Caco-2 (cell line): ENCODE data around the gene ISM1. TPM values are rescaled to one million over a fixed set of nuclear protein-coding genes. Genes with fewer than 3 reads are reported as not detected.

Source experiments
- BruUV-seq: library from RNA; stranded (reverse); fragments of 400-500 nt; replicated peaks from 2 replicates; lab custom pipeline; 2021; lab: Mats Ljungman, UMichigan
- CTCF ChIA-PET: fragments of 300-600 bp; sonication (Branson Sonifier 250); formaldehyde crosslinking; loops from one replicate; lab custom pipeline; 2022; ENCODE audit warnings: antibody characterized with exemption; lab: Charles Lee
- POLR2A ChIA-PET: fragments of 300-600 bp; sonication (Branson Sonifier 250); formaldehyde crosslinking; loops from one replicate; lab custom pipeline; 2022; ENCODE audit warnings: antibody characterized with exemption; lab: Charles Lee
- DNase-seq, 2 experiments: peaks; one replicate each; pipeline versions ENCODE4 v3.0.0 to v3.0.0-alpha.2; 2020 to 2022
- H3K27me3 ChIP-seq: replicated peaks from 2 replicates; pipeline ENCODE4 v1.6.0; 2011; ENCODE audit warnings: low read length; ENCODE audit not compliant: control insufficient read depth, insufficient read depth
- H3K36me3 ChIP-seq: 2 replicates; pipeline ENCODE4 v1.5.1; 2011; ENCODE audit warnings: low read length; ENCODE audit not compliant: control insufficient read depth, insufficient read depth
- H3K4me1 ChIP-seq: fragments of 250-450 bp; sonication (Bioruptor Pico); 2 replicates; pipeline ENCODE4 v1.5.1; 2020; ENCODE audit warnings: mild to moderate bottlenecking
- H3K4me3 ChIP-seq: 2 replicates; pipeline ENCODE4 v1.5.1; 2011; ENCODE audit warnings: low read depth, mild to moderate bottlenecking, control low read depth, low read length
- H3K9me3 ChIP-seq: fragments of 250-450 bp; sonication (Bioruptor Pico); 2 replicates; pipeline ENCODE4 v1.5.1; 2020; ENCODE audit warnings: mild to moderate bottlenecking, moderate library complexity
- H3K27ac Mint-ChIP-seq: one replicate; pipeline ENCODE4 v1.8.0; 2022; ENCODE audit warnings: mixed read lengths; ENCODE audit not compliant: unreplicated experiment
- H3K27me3 Mint-ChIP-seq: one replicate; pipeline ENCODE4 v1.8.0; 2022; ENCODE audit warnings: mixed read lengths; ENCODE audit not compliant: insufficient read depth, unreplicated experiment
- H3K36me3 Mint-ChIP-seq: one replicate; pipeline ENCODE4 v1.8.0; 2022; ENCODE audit warnings: mild to moderate bottlenecking, mixed read lengths; ENCODE audit not compliant: insufficient read depth, unreplicated experiment
- H3K4me1 Mint-ChIP-seq: one replicate; pipeline ENCODE4 v1.8.0; 2022; ENCODE audit warnings: low read depth, mixed read lengths; ENCODE audit not compliant: unreplicated experiment
- H3K4me3 Mint-ChIP-seq: one replicate; pipeline ENCODE4 v1.8.0; 2022; ENCODE audit warnings: mild to moderate bottlenecking, moderate library complexity, mixed read lengths; ENCODE audit not compliant: unreplicated experiment
- H3K9me3 Mint-ChIP-seq: one replicate; pipeline ENCODE4 v1.8.0; 2022; ENCODE audit warnings: mixed read lengths; ENCODE audit not compliant: unreplicated experiment
- intact Hi-C: fragments of 100-400 bp; cut with micrococcal nuclease; formaldehyde crosslinking; loops from one replicate; pipeline ENCODE4 v1.10.0; 2022; ENCODE audit not compliant: unreplicated experiment
- total RNA-seq: library from RNA; stranded (reverse); gene quantifications from 2 replicates; pipeline ENCODE4 v1.2.3, GENCODE V29; 2022
- TF ChIP-seq, protein P1 (sequence below), 2 experiments: fragments of 200-600 bp in 1 of 2; IDR thresholded peaks; 1 replicate in 1 of 2; 2 replicates in 1 of 2; pipeline versions ENCODE4 v1.5.1 to v1.8.0; 2011 to 2022; ENCODE audit warnings: antibody characterized with exemption in 1 of 2, control low read depth in 1 of 2, inconsistent platforms in 1 of 2, low read depth in 1 of 2, low read length in 1 of 2, mild to moderate bottlenecking in 1 of 2, moderate library complexity in 1 of 2; ENCODE audit not compliant: insufficient read depth in 1 of 2, severe bottlenecking in 1 of 2, unreplicated experiment in 1 of 2

The ISM1 gene
- total RNA-seq, 1 experiment from 2014 or later: 1.8 TPM

GRCh38 chr20:13344671-13345070, 123.6 kb downstream of the ISM1 start:
- TF ChIP-seq, protein P1, sequence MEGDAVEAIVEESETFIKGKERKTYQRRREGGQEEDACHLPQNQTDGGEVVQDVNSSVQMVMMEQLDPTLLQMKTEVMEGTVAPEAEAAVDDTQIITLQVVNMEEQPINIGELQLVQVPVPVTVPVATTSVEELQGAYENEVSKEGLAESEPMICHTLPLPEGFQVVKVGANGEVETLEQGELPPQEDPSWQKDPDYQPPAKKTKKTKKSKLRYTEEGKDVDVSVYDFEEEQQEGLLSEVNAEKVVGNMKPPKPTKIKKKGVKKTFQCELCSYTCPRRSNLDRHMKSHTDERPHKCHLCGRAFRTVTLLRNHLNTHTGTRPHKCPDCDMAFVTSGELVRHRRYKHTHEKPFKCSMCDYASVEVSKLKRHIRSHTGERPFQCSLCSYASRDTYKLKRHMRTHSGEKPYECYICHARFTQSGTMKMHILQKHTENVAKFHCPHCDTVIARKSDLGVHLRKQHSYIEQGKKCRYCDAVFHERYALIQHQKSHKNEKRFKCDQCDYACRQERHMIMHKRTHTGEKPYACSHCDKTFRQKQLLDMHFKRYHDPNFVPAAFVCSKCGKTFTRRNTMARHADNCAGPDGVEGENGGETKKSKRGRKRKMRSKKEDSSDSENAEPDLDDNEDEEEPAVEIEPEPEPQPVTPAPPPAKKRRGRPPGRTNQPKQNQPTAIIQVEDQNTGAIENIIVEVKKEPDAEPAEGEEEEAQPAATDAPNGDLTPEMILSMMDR (IDR thresholded peaks at IDR 0.05; ENCODE audit: insufficient read depth in 1 of 2, low read depth in 1 of 2, low read length in 1 of 2, severe bottlenecking in 1 of 2, unreplicated experiment in 1 of 2): no peak
- Mint-ChIP-seq H3K36me3 (peaks cover 8% of the 10 kb centered on the region), H3K4me1 (peaks cover 22% of the 10 kb centered on the region), H3K9me3 (no peaks in the 10 kb centered on the region), H3K4me3 (no peak overlapping the region), H3K27ac (peak overlapping the region; percentile 2), H3K27me3 (no peaks in the 10 kb centered on the region)
- BruUV-seq: no TSS peak
- ChIA-PET POLR2A (no interaction called here), CTCF (no interaction called here)
- no peaks in the 10 kb centered on the region for H3K9me3 ChIP-seq
- peaks cover 34% of the 10 kb centered on the region for H3K4me1 ChIP-seq
- H3K27me3 ChIP-seq: no peaks in the 10 kb centered on the region
- no peak for DNase-seq
- intact Hi-C loops: no loop called here
- H3K36me3 ChIP-seq: no peaks in the 10 kb centered on the region
- H3K4me3 ChIP-seq: no peak overlapping the region

DNA sequence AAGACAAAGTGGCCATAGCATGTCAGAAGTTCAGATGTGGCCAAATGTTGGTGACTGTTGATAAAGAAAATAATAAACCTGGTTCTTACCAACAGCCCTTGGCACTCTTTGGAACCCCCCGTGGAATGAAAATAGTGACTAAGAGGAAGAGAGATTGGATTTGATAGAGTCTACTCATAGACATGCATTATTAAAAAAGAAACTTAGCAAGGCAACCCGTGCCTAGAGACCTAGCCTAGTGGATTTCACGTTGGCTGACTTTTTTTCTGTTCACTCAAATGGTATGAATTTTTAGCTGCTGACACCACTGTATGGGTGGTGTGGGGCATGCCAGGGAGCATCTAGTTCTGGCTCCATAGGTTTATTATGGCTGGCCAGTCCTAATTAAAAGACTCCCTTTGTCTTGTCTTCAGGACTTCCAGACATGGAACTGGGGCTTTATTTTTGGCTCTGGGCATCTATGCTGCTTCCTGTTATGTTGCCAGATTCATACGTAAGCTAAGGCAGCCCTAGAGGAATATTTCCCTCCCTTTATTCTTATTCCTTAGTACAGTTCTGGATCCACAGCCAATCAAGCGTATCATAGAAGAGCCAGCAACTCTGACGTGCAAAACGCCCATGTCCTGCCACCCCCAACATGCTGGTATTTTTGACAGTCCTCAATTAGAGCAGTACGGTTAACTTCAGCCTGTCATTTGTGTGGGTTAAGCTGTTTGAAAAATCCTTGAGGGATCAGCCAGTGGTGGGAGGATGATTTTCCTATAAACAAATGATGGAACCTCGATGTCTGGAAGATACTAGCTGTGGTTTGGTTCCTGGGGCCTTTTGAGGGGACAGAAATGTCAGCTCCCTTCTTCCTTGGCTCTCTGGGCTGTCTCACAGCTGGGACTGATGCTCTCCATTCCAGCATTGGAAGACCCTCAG, 127.5 kb downstream of the ISM1 start:
- intact Hi-C loops: no loop called here
- Histone ChIP-seq H3K4me1 (no peaks in the 10 kb centered on the region), H3K36me3 (no peaks in the 10 kb centered on the region), H3K9me3 (no peaks in the 10 kb centered on the region), H3K4me3 (no peak overlapping the region), H3K27me3 (no peaks in the 10 kb centered on the region)
- Mint-ChIP-seq H3K36me3 (no peaks in the 10 kb centered on the region), H3K4me3 (no peak overlapping the region), H3K27me3 (no peaks in the 10 kb centered on the region), H3K27ac (no peak overlapping the region), H3K4me1 (no peaks in the 10 kb centered on the region), H3K9me3 (no peaks in the 10 kb centered on the region)
- ChIA-PET POLR2A (no interaction called here), CTCF (no interaction called here)
- no TSS peak for BruUV-seq
- TF ChIP-seq, protein P1 (IDR thresholded peaks at IDR 0.05; ENCODE audit: insufficient read depth in 1 of 2, low read depth in 1 of 2, low read length in 1 of 2, severe bottlenecking in 1 of 2, unreplicated experiment in 1 of 2): no peak
- DNase-seq: no peak

GRCh38 chr20:13349235-13349604, 128.1 kb downstream of the ISM1 start:
- BruUV-seq: no TSS peak
- CTCF ChIA-PET: no interaction called here
- TF ChIP-seq, protein P1 (IDR thresholded peaks at IDR 0.05; ENCODE audit: insufficient read depth in 1 of 2, low read depth in 1 of 2, low read length in 1 of 2, severe bottlenecking in 1 of 2, unreplicated experiment in 1 of 2): no peak
- POLR2A ChIA-PET: no interaction called here
- Histone ChIP-seq H3K27me3 (no peaks in the 10 kb centered on the region), H3K4me3 (no peak overlapping the region), H3K36me3 (no peaks in the 10 kb centered on the region), H3K9me3 (no peaks in the 10 kb centered on the region), H3K4me1 (no peaks in the 10 kb centered on the region)
- Mint-ChIP-seq H3K4me3 (no peak overlapping the region), H3K27me3 (no peaks in the 10 kb centered on the region), H3K9me3 (peaks cover 4% of the 10 kb centered on the region), H3K36me3 (no peaks in the 10 kb centered on the region), H3K27ac (no peak overlapping the region), H3K4me1 (no peaks in the 10 kb centered on the region)
- intact Hi-C loops: no loop called here
- no peak for DNase-seq

Other genes starting within 250 kb of the ISM1 start
- 31.5 and 34.7 TPM in 2 replicates for gene SPTLC3, start 212.3 kb upstream of the ISM1 start, total RNA-seq